Fibroblast of mammary gland (primary cell): ENCODE measurements around the gene PAX8.

Experiments
- DNase-seq: peaks from one replicate; pipeline ENCODE4 v3.0.0-alpha.2; 2010; ENCODE audit warnings: low read depth
- H3K4me3 ChIP-seq: 2 replicates; pipeline ENCODE4 v1.5.1; 2011; ENCODE audit warnings: low read depth, mild to moderate bottlenecking, low read length, moderate library complexity; ENCODE audit not compliant: control insufficient read depth
- TF ChIP-seq, protein P1 (sequence below): conservative IDR thresholded peaks from 2 replicates; pipeline ENCODE4 v1.5.1; 2011; ENCODE audit warnings: low read depth, low read length, inconsistent platforms; ENCODE audit not compliant: control insufficient read depth, insufficient read depth

The PAX8 gene

DNA sequence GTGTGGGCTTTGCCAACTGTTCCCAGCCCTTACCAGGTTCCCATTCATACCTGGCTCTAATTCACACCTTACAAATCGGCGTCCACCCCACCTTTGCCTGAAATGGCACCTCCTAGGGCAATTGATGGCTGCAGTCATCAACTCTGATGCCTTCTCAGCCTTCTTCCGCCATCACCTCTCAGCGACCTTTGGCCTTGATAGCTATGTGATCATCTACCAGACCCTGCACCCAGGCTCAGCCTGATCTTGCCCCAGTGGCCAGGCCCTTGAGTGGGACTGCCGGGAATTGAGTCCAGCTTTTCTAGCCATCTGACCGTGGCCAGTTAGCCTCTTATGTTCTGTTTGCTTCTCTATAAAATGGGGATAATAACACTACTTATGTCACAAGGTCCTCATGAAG is 72.5 kb downstream of the PAX8 start:
- TF ChIP-seq, protein P1, sequence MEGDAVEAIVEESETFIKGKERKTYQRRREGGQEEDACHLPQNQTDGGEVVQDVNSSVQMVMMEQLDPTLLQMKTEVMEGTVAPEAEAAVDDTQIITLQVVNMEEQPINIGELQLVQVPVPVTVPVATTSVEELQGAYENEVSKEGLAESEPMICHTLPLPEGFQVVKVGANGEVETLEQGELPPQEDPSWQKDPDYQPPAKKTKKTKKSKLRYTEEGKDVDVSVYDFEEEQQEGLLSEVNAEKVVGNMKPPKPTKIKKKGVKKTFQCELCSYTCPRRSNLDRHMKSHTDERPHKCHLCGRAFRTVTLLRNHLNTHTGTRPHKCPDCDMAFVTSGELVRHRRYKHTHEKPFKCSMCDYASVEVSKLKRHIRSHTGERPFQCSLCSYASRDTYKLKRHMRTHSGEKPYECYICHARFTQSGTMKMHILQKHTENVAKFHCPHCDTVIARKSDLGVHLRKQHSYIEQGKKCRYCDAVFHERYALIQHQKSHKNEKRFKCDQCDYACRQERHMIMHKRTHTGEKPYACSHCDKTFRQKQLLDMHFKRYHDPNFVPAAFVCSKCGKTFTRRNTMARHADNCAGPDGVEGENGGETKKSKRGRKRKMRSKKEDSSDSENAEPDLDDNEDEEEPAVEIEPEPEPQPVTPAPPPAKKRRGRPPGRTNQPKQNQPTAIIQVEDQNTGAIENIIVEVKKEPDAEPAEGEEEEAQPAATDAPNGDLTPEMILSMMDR: no peak
- DNase-seq: no peak
- no peak overlapping the region for H3K4me3 ChIP-seq

DNA sequence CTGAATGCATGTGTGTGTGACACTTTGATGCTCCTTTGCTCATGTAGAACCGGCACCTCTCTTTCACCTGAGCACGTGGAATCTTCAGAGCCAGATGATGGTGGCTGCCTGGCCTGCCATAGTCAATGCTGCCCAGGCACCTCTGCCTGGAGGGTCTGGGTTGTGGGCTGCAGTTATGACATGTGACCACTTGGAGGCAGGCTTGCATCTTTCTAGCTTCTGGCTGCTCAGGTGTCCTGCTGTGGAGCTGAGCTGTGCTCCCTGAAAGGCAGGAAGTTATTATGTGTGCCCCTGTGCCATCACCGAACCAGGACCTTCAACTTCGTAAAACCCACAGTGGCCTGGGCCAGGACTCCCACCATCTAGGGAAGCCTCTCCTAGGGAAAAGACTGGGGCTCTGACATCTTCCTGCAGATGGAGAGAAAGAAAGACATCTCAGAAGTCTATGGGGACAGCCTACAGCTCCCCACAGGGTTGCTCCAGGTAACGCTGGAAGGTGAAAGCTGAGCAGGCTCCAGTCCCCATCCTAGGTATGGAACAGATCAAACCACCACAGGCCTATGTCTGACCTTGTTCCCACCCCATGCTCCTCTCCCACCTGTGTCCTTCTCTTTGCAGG is 74.7 kb downstream of the PAX8 start:
- TF ChIP-seq, protein P1: peak; percentile 96
- peak; percentile 75 for DNase-seq
- H3K4me3 ChIP-seq: no peak overlapping the region

DNA sequence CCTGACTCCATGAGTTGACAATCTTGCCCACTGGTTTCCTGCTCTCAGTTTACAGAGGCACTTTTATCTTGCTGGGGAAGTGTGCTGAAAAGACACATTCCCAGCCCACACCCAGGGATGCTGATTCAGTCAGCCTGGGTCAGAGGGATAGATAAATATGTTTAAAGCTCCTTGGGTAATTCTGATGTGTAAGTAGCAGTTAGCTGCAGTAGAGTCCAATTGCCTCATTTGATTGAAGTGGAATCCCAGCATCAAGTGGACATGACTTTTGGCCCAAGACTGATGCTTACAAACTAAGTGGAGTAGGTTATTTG is 75.5 kb downstream of the PAX8 start:
- DNase-seq: peak; percentile 40
- no peak overlapping the region for H3K4me3 ChIP-seq
- TF ChIP-seq, protein P1: no peak

DNA sequence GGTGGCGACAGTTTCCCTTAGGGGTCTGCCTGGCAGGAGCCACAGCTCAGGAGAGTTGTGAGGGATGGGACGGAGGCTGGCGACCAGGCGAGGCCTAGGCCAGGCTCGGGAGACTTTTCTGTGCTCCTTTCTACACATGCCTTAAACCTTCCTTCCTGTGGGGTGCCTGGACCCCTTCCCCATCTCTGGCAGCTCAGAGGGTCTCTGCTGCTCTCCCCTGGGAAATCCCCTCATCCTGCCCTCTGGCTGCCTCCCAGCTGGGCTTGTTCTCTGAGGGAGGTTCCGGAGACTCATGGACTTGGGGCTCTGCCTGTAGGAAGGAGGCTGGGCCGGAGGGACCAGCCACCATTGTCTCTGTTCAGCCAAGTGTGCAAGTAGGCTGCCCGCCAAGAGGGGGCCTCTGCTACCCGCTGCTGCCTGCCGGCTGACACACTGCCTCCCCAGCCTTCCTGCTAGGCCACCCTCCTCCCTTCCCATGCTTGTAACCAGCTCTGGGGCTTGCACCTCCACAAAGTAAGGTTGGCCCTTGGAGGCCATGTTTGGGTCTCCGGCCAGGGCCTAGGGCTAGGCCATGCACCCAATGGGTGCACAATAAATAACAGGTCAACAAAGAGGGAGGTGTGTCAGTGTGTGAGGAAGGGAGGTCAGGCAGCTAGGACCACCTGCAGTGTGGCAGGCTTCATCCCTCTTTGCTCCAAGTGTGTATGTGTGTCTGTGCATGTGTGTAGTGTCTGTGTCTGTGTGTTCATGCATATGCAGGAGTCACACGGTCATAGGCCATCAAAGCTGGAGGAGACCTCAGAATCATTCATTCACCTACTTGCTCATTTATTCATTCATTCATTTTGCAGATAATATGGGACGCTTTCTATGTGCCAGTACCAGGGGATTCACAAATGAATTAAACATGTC is 76.2 kb downstream of the PAX8 start:
- no peak for DNase-seq
- TF ChIP-seq, protein P1: no peak
- no peak overlapping the region for H3K4me3 ChIP-seq

DNA sequence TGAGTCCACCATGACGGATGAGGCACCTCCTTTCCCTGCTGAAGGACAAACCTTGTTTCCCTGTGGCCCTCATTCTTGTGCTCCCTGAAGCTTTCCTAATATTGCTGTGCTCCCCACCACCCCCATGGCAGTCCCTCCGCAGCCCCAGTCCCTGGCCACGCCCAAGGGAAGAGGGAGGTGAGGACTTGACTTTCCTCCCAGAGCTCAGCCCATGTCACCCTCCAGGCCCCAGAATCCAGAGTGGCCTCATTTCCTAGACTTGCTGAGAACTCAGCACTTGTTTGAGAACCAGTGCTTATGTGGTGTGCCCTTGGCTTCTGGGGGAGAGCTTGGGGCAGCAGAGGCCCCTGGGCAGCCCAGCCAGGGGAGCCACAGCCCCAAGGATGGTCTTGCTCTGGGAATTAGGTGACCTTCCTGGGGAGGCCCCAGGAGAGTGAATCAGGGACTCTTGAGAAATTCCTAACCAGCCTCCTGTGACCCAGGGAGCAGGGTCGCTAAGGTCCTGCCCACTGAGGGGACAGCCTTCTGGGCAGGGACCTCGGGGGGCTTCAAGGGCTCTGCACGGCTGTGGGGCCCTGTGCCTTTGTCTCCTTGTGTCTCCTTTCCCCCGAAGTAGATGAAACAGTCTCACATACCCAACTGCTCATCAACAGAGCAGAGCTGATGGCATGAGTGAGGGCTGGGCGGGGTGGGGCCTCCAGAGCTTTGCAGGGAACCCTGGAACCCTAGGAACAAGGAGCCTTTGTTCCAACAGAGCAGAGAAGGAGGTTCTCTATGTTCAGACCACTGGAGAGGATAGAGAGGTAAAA is 77.0 kb downstream of the PAX8 start:
- H3K4me3 ChIP-seq: no peak overlapping the region
- TF ChIP-seq, protein P1: no peak
- DNase-seq: no peak

DNA sequence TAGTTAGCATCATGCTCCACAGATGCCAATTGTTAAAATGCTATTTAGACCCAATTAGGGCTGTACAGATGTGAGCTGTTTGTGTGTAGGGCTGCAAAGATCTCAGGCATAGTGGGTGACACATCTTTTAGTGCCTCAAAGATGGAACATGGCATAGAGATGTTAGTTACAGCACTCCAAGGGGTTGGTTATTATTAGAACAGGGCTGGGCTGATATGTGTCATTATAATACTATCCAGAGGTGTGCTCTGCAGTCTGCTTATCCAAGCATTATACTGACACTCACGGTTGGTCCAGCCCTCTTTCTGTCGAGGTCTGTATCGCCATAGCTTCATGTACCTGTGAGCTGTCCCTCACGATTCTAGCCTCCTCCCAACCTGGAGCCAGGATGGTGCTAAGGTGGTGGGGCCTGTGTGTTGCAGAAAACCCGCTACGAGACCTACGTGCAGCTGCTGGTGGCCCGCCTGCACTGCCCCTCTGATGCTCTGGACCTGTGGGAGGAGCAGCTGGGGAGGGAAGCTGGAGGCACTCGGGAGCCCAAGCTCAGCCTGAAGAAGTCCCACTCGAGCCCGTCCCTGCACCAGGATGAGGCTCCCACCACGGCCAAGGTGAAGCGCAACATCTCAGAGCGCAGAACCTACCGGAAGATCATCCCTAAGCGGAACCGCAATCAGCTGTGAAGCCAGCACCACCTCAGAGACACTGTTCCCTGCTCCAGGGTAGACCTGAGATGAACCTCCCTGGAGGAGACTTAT is 77.8 kb downstream of the PAX8 start:
- H3K4me3 ChIP-seq: no peak overlapping the region
- DNase-seq: no peak
- TF ChIP-seq, protein P1: no peak
